Activated T-cell treated with anti-CD3 and anti-CD28 coated beads, Interleukin-2, amount 50 U/mL, for 72 hours (primary cell): ENCODE data around the gene SORBS1. TPM values are rescaled to one million over a fixed set of nuclear protein-coding genes. Genes with fewer than 3 reads are reported as not detected.

Experiments used
- ATAC-seq, 2 donors: fragments of 150-1000 bp; cut with Tn5 transposase; replicated peaks in 1 of 2; 2 replicates each; pipeline ENCODE4 v1.10.0; 2021; ENCODE audit warnings: moderate library complexity in 2 of 2, mild to moderate bottlenecking in 1 of 2
- DNase-seq, 2 donors: peaks; one replicate each; pipeline ENCODE4 v3.0.0; 2021 to 2022; ENCODE audit warnings: mixed read lengths in 1 of 2
- H3K27ac Mint-ChIP-seq: one replicate; pipeline ENCODE4 v1.8.0; 2022; ENCODE audit warnings: mild to moderate bottlenecking, moderate library complexity, mixed read lengths
- H3K27me3 Mint-ChIP-seq: one replicate; pipeline ENCODE4 v1.8.0; 2022; ENCODE audit warnings: low read depth, mixed read lengths
- H3K36me3 Mint-ChIP-seq, 2 donors: one replicate each; pipeline ENCODE4 v1.8.0; 2022; ENCODE audit warnings: mixed read lengths in 2 of 2, mild to moderate bottlenecking in 1 of 2; ENCODE audit not compliant: insufficient read depth in 2 of 2
- H3K4me1 Mint-ChIP-seq: one replicate; pipeline ENCODE4 v1.8.0; 2022; ENCODE audit warnings: low read depth, mixed read lengths
- H3K4me3 Mint-ChIP-seq, 2 donors: one replicate each; pipeline ENCODE4 v1.8.0; 2022; ENCODE audit warnings: mild to moderate bottlenecking in 2 of 2, mixed read lengths in 2 of 2, moderate library complexity in 2 of 2
- H3K9me3 Mint-ChIP-seq, 2 donors: one replicate each; pipeline ENCODE4 v1.8.0; 2022; ENCODE audit warnings: mixed read lengths in 2 of 2
- total RNA-seq, 2 donors: library from RNA; stranded (reverse); gene quantifications; one replicate each; pipeline ENCODE4 v1.2.3, GENCODE V29; 2022

The SORBS1 gene
- total RNA-seq, 2 donors from 2014 or later: 1.2 to 2.4 TPM

DNA sequence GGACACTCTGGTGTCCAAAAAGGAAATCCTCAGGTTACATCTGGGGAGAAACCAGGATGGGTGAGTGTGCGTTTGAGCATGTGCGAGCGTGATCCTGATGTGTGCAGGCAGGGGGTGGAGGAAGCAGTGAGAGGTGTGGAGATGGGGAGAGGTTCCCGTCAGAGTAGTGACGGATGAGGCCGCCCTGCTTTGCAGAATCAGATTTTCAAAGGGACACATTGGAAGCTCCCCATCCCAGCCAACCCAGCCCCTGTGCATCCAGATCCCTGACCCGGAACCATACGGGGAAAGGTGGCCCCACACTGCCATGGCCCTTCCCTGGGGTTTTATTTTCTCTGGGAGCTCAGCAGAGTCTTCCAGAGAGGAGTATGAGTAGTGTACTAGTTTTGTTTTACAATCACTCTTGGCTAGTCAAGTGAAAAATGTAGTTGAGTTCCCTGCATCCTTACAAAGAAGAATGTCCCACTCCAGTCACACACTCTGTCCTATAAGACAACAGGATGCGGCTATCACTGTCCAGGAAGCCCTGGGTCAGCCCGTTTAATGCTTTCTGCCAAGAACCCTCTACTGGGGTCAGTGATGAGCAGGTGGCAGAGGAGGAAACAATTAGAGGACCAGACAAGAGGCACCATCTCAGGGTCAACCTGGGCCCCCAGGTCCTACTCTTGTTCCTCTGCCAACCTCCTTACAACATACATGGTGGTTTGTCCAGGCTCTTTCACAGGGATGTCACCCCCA, 223.6 kb downstream of the SORBS1 start:
- Mint-ChIP-seq H3K4me1 (no peaks in the 10 kb centered on the region), H3K4me3 (no peak overlapping the region), H3K9me3 (no peaks in the 10 kb centered on the region), H3K27me3 (no peaks in the 10 kb centered on the region), H3K36me3 (no peaks in the 10 kb centered on the region), H3K27ac (no peak overlapping the region)
- no peak for DNase-seq
- ATAC-seq: no peak

DNA sequence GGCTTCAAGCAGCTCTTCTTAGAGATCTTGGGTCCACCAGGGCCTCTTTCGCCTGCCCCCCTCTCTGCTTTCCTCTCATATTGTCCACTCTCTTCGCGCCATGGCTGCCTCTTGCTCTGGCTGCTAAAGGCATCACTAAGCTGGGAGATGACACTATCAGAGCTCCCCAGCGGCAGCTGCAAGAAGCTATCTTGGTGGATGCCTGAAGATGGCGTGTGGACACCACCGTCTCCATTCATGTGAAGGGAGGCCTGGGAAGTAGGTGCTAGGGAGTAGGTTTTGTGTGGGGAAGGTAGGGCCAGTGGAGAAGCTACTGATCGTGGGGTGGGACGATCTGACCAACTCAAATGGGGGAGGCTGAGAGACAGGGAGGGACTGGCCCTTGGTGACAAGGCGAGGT, 224.5 kb downstream of the SORBS1 start:
- no peak overlapping the region for H3K4me3 Mint-ChIP-seq
- no peaks in the 10 kb centered on the region for H3K36me3 Mint-ChIP-seq
- no peaks in the 10 kb centered on the region for H3K9me3 Mint-ChIP-seq
- H3K4me1 Mint-ChIP-seq: no peaks in the 10 kb centered on the region
- H3K27ac Mint-ChIP-seq: no peak overlapping the region
- H3K27me3 Mint-ChIP-seq: no peaks in the 10 kb centered on the region
- DNase-seq (no peak), ATAC-seq (no peak)

DNA sequence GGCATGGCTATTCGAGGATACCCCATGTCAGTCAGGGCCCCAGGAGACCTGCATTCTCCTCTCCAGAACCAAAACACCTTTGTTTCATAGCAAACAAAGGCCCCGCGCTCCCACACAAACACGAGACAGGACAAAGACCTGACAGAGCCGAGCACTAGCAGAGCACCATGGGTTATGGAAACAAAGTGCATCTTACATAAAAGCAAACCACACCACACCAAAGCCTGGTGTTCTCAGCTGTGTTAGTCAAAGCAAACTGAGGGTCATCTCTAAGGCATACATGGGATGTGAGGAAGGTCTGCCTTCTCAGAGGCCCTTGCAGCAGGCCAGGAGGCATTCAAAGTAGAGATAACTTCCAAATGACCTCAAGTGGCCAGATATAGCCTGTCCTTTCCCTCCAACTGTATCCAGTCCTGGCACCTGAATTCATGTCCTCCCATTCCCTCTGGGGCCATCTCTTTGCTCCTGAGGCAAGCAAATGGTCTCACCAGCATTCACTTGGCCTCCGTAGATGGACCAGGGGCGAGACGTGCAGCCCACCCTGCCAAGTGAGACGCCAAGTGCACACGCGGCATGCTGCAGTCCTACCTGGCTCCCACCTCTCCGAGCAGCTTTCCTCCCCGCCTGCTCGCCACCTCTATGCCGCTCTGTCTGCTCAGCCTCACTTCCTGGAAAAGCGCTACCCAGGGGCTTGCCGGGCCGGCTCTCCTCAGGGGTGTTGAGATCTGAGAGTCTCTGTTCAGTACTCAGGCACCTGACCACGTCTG, 225.1 kb downstream of the SORBS1 start:
- Mint-ChIP-seq H3K27ac (no peak overlapping the region), H3K27me3 (no peaks in the 10 kb centered on the region), H3K36me3 (no peaks in the 10 kb centered on the region), H3K4me1 (no peaks in the 10 kb centered on the region), H3K9me3 (no peaks in the 10 kb centered on the region), H3K4me3 (no peak overlapping the region)
- ATAC-seq (no peak), DNase-seq (no peak)

DNA sequence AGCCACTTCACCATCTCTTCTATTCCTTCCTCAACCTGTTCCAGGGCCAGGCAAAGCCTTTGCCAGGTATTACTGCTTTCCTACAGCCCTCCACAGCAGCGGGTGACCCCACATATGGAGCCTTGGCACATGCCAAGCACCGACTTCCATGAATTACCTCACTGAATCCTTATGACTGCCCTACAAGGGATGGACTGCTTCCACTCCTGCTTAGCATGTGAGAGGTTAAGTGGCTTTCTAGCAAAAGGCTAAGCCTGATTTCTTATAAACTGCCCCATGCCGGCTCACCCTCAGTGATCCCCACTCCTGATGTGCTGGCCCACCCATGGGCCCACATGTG, 226.4 kb downstream of the SORBS1 start:
- no peak for DNase-seq
- no peaks in the 10 kb centered on the region for H3K9me3 Mint-ChIP-seq
- ATAC-seq: no peak
- no peaks in the 10 kb centered on the region for H3K4me1 Mint-ChIP-seq
- no peaks in the 10 kb centered on the region for H3K36me3 Mint-ChIP-seq
- no peaks in the 10 kb centered on the region for H3K27me3 Mint-ChIP-seq
- H3K4me3 Mint-ChIP-seq: no peak overlapping the region
- H3K27ac Mint-ChIP-seq: no peak overlapping the region

DNA sequence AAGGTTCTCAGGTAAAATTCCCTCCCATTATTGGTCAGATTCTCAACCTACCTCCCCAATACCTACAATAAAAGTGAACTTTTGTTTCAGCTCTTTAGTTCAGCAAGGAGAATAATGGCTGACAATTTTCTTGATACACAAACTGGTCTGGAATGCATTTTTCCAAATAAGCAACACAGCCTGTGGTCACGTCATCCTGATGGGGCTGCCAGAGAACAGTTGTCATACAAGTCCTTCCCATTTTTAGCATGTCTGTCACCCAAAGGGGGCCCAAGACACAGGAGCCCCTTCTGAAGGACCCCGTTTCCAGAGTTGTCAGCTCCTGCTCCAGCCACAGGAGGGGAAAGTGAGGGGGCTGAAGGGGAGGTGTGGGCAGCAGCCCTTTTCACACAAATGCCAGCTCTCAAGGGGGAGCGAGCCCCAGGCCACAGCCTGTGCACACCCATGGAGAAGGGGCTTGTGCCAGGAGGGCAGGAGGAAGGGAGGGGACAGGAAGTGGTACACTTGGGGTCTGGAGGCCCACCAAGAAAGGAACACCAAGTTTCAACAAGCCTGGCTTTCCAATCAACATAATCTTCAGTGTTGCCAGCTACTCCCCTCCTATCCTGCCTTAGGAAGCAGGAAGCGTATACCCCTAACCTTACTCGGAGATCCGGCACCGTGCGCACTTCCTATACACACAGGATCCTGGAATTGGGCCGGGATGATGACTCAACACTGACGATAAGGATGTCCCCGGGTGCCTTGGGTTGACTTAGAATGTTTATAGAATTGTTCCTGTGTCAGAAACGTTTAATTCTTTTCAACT, 227.0 kb downstream of the SORBS1 start:
- ATAC-seq (no peak), DNase-seq (no peak)
- Mint-ChIP-seq H3K27me3 (no peaks in the 10 kb centered on the region), H3K9me3 (no peaks in the 10 kb centered on the region), H3K36me3 (no peaks in the 10 kb centered on the region), H3K27ac (no peak overlapping the region), H3K4me3 (no peak overlapping the region), H3K4me1 (no peaks in the 10 kb centered on the region)

DNA sequence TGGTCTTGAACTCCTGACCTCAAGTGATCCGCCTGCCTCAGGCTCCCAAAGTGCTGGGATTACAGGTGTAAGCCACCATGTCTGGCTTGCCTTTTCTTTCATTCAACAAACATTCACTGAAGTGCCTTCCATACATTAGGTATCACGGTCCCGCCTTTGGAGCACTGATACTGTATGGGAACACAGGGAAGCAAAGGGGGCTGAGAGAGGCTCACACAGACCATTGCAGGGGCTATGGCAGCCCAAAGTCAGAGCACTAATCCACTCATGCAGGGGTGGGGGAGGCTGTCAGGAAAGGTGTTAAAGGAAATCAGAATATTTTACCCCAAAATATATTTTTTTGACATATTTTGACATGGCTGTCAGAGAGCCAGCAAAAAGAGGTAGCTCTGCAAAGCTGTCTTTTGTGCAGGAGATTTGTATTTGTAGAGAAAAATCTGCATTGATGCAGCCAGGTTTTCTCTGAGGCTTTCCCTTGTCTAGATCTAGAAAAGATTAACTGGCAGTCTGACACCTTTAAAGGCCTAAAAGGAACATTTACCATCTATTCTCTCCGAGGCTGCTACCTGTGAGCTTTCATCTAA, 228.4 kb downstream of the SORBS1 start:
- ATAC-seq (no peak), DNase-seq (no peak)
- Mint-ChIP-seq H3K27ac (no peak overlapping the region), H3K4me3 (no peak overlapping the region), H3K27me3 (no peaks in the 10 kb centered on the region), H3K9me3 (no peaks in the 10 kb centered on the region), H3K36me3 (no peaks in the 10 kb centered on the region), H3K4me1 (no peaks in the 10 kb centered on the region)

DNA sequence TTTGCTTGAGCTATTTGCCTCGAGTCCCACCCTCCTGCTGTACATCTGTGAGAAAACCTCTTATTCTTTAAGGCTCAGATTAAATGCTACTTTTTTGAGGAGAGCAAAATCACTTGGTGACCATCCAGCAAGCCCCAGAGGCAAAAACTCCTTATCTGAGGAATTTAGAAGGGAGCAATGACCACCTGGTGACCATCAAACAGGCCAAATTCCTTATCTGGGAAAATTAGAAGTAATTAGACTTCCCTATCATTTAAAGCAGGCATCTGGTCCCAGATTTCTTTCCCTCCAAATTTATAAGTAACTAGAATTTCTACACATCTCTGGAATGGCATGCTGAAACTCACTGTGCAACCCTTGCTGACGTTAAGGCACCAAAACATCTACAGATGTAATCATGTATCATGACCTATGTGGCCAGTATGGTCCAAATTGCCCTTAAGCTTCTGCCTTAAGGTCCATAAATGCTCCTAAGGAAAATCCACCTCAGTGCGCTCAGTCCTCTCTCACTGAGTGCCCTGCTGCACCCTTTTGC, 229.5 kb downstream of the SORBS1 start:
- H3K27ac Mint-ChIP-seq: no peak overlapping the region
- ATAC-seq (no peak), DNase-seq (no peak)
- H3K9me3 Mint-ChIP-seq: no peaks in the 10 kb centered on the region
- H3K27me3 Mint-ChIP-seq: no peaks in the 10 kb centered on the region
- no peak overlapping the region for H3K4me3 Mint-ChIP-seq
- no peaks in the 10 kb centered on the region for H3K4me1 Mint-ChIP-seq
- no peaks in the 10 kb centered on the region for H3K36me3 Mint-ChIP-seq

DNA sequence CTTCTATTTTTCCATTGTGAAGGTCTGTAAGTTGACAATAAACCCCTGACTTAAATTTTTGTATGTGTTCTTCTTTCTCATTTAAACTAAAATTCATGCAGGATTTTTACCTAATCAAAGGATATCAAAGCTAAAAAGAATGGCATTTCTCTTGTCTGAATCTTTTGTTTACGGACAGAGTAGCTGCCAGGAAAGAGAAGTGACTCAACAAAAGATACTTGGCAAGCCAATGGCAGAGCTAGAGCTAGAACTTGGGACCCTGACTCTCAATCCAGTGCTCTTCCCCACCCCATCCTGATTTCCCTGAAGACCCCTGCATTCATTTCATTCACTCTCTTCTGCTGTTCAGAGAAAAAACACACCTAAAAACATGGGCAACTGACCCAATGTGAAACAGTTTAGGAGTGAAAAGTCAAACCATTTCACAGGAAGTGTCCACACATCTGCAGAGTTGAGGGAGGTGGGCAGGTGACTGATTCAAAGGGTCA, 230.2 kb downstream of the SORBS1 start:
- Mint-ChIP-seq H3K27me3 (no peaks in the 10 kb centered on the region), H3K4me3 (no peak overlapping the region), H3K4me1 (no peaks in the 10 kb centered on the region), H3K27ac (no peak overlapping the region), H3K36me3 (no peaks in the 10 kb centered on the region), H3K9me3 (no peaks in the 10 kb centered on the region)
- no peak for DNase-seq
- no peak for ATAC-seq

DNA sequence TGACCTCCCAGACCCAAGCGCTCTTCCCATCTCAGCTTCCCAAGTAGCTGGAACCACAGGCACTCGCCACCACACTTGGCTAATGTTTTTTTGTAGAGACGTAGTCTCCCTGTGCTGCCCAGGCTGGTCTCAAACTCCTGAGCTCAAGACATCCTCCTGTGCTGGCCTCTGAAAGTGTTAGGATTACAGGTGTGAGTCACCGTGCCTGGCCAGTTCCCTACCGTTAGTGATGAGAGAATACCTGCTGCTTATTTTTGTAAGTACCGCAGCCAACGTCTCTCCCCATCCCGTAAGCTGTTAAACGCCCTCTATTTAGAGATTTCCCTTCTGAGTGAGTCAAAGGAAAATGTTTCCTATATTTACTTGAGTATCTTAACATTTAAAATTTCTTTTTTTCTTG, 231.9 kb downstream of the SORBS1 start:
- no peak overlapping the region for H3K4me3 Mint-ChIP-seq
- DNase-seq (no peak), ATAC-seq (no peak)
- no peaks in the 10 kb centered on the region for H3K4me1 Mint-ChIP-seq
- no peaks in the 10 kb centered on the region for H3K36me3 Mint-ChIP-seq
- no peaks in the 10 kb centered on the region for H3K9me3 Mint-ChIP-seq
- H3K27ac Mint-ChIP-seq: no peak overlapping the region
- no peaks in the 10 kb centered on the region for H3K27me3 Mint-ChIP-seq

DNA sequence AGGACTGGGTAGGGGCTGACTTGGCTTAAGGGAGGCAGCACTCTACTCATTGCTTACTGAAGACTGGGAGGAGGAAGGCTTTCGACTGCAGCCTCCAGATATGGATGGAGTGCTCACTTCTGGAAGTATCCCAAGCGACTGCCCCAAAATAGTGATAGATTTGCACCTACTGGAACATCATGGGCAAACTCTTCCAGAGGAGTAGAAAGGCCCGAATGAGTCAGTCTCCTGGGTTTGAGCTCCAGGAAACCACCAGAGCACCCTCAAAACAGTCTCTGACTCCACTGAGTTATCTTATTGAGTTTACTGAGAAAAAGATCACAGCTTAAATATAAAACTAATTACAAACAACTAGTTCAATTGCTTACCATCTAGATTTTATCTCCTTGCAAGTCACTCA, 233.2 kb downstream of the SORBS1 start:
- ATAC-seq (no peak), DNase-seq (no peak)
- Mint-ChIP-seq H3K4me1 (no peaks in the 10 kb centered on the region), H3K4me3 (no peak overlapping the region), H3K27me3 (no peaks in the 10 kb centered on the region), H3K36me3 (no peaks in the 10 kb centered on the region), H3K27ac (no peak overlapping the region), H3K9me3 (no peaks in the 10 kb centered on the region)

DNA sequence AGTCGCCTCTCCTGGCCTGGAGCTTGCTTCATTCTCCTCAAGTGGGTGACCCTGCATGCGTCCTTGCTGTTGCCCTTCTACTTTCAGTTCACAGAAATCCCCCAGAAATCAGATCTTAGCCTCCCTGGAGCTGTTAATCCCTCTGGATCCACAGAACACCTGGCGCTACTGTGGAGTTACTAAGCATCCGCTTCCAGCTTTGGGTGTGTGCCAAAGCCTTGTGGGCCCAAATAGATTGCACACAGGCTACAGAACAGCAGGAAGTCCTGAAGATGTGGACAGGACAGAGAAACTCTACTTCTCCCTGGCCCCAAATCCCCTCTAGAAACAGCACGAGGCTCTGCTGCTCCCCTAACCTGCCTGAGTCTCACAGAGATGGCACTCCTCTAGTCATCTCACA, 233.8 kb downstream of the SORBS1 start:
- H3K4me3 Mint-ChIP-seq: no peak overlapping the region
- ATAC-seq: no peak

DNA sequence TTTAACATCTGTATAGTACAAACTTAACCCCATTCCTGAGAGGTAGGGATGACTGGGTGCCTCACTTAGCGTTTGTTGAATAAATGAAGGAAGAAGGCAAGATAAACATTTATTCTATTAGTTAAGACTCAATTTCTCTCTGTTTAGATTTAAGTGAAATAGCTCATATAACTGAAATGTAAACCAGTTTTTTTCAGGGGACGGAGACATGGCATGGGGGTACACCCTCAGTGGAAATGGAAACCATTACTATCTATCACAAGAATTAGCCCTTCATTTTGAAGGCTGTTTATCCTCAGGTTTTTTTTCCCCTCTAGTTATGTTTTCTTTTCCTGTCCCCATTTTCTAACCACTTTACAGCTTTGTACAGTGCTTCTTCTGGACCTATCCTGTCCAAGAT, 234.8 kb downstream of the SORBS1 start:
- Mint-ChIP-seq H3K4me1 (no peaks in the 10 kb centered on the region), H3K9me3 (no peaks in the 10 kb centered on the region), H3K27ac (no peak overlapping the region), H3K36me3 (no peaks in the 10 kb centered on the region), H3K4me3 (no peak overlapping the region), H3K27me3 (no peaks in the 10 kb centered on the region)
- no peak for ATAC-seq
- DNase-seq: no peak

More for the DNA sequence above, 233.8 kb downstream of the SORBS1 start:
- H3K4me1 Mint-ChIP-seq: no peaks in the 10 kb centered on the region
- no peaks in the 10 kb centered on the region for H3K9me3 Mint-ChIP-seq
- H3K36me3 Mint-ChIP-seq: no peaks in the 10 kb centered on the region
- no peak for DNase-seq
- H3K27ac Mint-ChIP-seq: no peak overlapping the region
- H3K27me3 Mint-ChIP-seq: no peaks in the 10 kb centered on the region

DNA sequence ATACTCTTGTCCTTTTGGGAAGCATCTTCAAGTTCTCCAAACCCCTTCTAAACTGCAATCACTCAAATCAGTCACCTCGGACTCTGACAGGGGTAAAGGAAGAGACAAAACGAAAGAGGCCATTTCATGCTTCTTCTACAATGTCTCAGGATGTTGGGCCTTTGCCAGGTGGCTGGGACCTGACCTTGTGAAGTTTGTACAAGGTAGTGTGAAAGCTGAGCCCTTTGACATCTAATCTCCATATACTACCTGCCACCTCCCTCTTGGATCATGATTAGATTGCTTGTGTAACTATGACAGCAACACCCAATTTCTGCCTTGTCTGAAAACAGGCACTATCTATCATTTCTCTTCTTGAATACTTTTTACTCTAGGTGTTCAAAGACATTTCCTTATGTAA, 235.3 kb downstream of the SORBS1 start:
- Mint-ChIP-seq H3K4me1 (no peaks in the 10 kb centered on the region), H3K4me3 (no peak overlapping the region), H3K27ac (no peak overlapping the region), H3K36me3 (no peaks in the 10 kb centered on the region), H3K9me3 (no peaks in the 10 kb centered on the region), H3K27me3 (no peaks in the 10 kb centered on the region)
- ATAC-seq: no peak
- DNase-seq: no peak
